Hypothalamus (tissue), 51 donors: ENCODE results near the gene TSSK1B.
"Not testable (repeated sequence)": the region's sequence is repeated elsewhere in the genome, so short reads cannot be mapped to it uniquely, and the experiment has no call there.

Experiments used
- DNase-seq, 51 donors: peaks; one replicate each; lab custom pipeline; 2025; lab: John Stamatoyannopoulos, UW

Gene TSSK1B

DNA sequence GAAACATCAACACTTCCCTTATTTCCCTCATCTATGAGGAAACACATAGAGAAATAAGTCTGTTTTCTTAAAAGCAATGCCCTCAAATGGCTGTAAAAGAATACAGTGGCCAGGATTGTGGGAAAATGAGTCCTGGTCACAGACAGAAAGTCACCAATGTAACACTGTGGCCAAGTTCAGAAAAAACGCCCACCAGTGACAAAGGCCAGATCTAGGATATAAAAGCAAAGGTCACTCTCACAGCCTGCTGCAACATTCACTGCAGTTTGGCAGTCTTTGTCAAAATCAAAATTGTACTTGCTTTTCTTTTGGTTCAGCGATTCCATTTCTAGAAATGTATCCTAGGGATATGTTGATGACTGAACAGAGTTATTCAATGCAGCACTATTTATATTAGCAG is 30.5 kb downstream of the TSSK1B start:
- no peak for DNase-seq

GRCh38 chr5:113397986-113398385 is 36.8 kb downstream of the TSSK1B start:
- not testable (repeated sequence) for DNase-seq

DNA sequence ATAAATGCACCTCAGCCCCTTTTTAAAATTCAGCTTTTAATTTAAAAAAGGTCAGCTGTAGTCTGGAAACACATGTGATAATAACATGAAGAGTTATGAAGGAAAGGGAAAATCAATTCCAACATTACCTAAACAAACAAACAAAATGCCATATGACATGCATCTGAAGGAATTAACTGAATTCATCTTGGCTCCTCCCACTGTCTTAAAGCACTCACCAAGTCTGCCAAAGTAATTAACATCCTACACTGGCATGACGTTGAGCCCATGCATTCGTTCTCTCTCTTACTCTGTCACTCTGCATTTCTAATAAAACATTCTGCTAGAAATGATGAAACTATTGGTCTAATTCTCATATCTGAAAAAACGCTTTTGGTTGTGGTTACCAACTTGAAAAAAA is 37.7 kb downstream of the TSSK1B start:
- no peak for DNase-seq

- DNase-seq = no peak
Observed at GRCh38 chr5:113394658-113395057, 40.1 kb downstream of the TSSK1B start.

DNA sequence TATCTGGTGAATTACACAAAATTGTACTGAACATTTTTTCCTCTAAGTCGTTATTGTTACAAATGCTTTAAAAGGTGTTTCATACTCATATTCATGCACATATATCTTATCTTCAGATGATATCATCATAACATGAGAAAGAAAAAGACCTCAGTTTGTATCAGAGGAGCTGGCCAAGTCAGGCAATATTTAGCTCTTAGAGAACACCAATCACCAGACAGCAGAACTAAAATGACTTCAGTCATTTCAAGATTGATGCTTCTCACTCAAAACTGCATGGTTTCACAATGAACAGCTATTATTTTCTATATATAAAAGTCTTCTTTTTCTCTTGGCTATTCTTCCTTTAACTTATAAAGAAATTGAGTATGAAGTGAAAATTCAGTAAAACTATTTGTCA is 44.6 kb downstream of the TSSK1B start:
- no peak for DNase-seq

DNA sequence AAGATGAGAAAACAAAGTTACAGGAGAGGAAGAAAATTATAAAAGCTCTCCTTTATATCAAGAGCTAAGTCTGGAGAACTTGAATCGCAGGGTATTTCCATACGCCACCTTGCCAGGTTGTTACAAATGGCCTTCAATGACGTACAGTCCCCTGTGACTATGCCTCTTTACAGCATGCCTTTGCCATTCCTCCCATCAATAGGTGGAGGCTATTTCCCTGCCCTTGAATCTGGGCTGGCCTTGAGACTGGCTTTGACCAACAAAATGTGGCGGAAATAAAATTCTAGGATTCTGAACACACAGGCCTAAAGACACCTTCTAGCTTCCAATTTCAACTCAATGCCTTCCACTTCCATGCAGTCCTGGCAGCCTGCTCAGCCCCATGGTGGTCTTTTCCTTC is 45.7 kb downstream of the TSSK1B start:
- DNase-seq = no peak

- no peak for DNase-seq
Observed at GRCh38 chr5:113387844-113388243, 46.9 kb downstream of the TSSK1B start.

GRCh38 chr5:113384782-113385285 is 50.0 kb downstream of the TSSK1B start:
- no peak for DNase-seq

DNA sequence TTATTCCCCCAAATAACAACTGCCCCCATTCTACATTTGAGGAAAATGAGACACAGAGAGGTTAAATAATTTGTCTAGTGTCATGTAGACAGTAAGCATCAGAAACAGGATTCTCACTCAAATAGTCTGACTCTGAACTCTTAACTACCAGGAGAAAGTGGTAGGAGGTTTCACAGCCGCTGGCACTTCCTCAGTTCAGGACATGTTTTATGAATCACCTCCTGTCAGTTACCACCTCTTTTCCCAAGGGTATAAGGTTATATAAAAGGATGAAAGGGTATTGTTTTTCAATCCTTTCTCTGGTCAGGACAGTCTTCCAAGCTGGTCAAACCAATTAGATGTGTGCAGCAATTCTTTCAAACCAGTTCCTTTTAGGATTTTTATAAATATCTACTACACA is 52.1 kb downstream of the TSSK1B start:
- DNase-seq = no peak
